GM03348 (cell line): ENCODE measurements around the gene AUTS2.
"Not testable (repeated sequence)": the region's sequence is repeated elsewhere in the genome, so short reads cannot be mapped to it uniquely, and the experiment has no call there.

Source experiments
- DNase-seq: peaks from one replicate; pipeline ENCODE4 v3.0.0; 2012; ENCODE audit warnings: low spot score

Gene AUTS2

DNA sequence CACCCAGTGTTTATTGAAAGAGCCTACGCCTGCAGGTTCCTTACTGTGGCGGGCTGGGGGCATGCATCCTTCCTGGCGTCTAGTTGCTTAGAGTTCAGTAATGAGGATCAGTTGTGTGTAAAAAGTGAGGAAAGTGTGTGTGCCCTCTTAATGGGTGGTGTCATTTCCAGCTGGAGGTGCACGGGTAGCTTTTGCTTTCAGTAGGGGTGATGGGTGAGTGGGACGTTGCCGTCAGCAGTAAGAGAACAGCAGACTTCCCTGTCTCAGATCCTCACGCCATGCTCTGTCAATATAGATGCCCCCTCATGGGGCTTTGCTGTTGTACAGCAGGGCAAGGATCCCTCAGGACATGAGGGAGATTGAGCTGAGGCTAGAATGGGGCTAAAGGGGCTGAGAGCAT lies 1181.0 kb downstream of the AUTS2 start:
- no peak for DNase-seq

DNA sequence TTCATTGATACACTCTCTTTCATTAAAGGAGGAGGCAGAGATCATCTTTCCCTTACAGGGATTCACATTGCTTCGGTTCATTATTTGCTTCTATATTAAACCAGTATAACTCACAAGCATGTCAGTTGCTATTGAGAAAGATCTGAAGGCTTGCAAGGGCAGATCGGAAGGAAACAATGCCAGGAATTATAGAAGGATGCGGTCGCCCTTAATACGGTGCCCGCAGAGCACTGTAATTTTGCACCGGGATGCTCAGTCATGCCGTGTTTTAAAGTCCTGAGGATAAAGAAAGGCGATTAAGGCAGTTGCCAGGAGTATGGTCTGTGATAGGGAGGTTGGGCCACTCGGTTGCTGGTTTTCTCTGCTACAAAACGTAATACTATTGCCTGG lies 1183.6 kb downstream of the AUTS2 start:
- DNase-seq: no peak

DNA sequence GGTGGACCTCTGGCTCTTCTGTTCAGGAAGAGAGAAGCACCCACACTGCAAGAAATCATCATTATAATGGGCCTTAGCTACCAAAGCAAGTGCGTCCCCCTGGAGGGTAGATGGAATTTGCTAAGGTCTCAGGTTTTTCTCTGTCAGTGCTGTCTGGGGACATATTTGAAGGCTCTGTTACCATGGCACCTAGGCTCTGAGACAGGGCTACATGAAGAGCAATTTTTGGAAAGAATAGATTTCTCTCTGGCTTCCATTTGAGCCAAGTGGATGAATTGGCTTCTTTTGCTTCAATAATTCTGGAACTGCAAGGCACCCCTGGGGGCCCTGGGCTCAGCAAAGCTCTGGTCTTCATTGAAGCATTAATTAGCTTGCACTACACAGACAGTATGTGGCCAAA lies 1184.5 kb downstream of the AUTS2 start:
- DNase-seq: no peak

DNA sequence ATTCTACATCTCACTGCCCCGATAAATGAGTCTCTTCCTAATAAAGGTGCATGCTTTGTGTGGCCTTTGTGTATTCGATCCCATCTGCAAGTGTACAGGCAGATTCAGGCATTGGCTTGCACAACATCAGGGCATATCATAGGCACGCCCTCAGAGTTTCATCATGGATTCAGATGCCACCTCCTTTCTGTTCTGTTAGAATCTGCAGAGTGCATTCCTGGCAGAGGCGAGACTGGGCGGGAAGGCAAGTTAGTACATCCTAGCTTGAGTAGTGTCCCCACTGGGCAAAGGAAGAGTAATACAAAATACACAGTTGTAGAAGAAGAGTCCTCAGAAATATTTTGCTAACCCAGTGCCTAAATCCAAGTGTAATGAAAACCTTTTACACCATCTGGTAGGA lies 1187.2 kb downstream of the AUTS2 start:
- no peak for DNase-seq

DNA sequence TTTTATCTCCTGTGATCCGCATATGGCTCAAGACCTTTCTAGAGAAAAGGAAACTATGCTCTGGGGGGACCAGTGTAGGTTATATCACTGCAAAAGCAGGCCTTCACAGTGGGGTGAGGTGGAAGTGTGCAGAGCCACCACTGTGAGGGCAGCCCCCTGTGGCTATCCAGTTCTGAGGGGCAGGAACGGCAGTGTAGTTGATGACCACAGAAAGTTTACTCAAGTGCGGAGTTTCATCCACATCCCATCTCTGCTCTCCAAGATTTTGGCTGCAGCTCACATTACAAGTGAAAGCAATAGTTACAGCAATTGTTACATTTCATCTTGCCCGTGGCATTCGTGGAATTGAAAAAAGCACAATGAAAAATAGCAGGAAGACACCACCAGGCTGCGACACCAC lies 1187.8 kb downstream of the AUTS2 start:
- no peak for DNase-seq

DNA sequence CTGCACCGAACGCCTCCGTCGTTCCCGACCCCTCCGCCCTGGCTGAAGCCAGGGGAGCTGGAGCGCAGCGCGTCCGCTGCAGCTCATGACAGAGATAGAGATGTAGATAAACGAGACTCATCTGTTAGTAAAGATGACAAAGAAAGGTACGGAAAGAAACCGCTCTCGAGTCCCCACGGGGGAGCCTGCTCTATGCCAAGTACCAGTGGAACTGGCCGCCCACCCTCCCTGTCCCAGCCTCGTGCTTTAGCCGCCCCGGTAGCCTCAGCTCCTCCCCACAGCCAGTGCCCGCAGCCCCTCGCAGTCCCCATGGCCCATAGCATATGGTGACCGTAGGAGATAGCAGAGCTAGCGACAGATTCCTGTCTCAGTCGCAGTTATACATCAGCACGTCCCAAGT lies 1189.0 kb downstream of the AUTS2 start:
- no peak for DNase-seq

DNA sequence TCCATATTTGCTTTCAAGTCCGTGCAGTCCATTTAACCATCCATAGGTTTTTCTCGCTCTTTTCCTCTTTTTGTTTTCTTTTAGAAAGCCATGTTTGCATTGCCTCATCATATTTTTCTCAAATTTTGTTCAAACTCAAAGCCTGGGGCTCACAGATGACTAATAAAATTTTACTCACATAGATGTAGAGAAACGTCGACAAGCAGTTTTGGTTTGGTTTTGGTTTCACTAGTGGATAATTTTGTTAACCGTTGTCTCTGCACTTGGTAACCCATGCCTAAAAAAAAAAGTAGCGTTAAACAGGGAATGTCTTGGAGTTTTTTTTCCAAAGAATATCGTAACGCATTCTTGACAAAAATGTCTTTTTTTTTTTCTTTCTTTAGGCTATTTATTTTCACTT lies 1189.5 kb downstream of the AUTS2 start:
- no peak for DNase-seq

DNA sequence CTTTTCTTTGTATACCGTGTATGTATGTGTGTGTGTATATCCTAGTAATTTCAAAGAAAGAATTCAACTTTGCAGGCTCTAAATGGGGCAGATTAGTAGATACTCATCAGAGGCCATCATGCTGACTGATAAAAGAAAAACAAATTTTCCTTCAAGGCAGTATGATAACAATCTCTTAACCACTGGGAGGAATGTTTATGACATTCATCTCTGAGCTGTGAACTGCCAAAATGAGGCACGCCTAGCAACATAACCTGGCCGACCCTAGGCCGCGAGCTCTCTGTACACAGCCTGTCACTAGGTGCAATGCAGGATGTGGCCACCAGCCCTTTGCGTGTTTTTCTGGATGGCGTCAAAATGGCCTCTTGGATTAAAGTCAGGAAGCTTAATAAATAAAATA lies 1190.0 kb downstream of the AUTS2 start:
- DNase-seq: no peak

DNA sequence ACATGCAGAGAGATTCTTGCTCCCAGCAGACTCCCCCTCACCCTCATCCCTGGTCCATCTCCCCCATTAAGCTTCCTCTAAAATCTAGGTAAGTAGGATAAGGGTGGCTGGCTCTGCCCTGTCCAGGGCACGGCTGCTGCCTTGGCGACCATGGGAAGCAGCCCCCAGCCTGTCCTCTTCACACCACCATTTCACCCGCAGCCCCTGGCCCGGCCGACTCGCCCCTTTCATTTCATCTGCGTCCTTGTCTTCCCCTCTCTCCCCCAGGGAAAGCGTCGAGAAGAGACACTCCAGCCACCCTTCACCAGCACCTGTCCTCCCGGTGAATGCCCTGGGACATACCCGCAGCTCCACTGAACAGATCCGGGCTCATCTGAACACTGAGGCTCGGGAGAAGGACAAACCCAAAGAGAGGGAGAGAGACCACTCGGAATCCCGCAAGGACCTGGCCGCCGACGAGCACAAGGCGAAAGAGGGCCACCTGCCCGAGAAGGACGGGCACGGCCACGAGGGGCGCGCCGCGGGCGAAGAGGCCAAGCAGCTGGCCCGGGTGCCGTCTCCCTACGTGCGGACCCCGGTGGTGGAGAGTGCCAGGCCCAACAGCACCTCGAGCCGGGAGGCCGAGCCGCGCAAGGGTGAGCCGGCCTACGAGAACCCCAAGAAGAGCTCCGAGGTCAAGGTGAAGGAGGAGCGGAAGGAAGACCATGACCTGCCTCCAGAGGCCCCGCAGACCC lies 1191.4 kb downstream of the AUTS2 start:
- DNase-seq: no peak

DNA sequence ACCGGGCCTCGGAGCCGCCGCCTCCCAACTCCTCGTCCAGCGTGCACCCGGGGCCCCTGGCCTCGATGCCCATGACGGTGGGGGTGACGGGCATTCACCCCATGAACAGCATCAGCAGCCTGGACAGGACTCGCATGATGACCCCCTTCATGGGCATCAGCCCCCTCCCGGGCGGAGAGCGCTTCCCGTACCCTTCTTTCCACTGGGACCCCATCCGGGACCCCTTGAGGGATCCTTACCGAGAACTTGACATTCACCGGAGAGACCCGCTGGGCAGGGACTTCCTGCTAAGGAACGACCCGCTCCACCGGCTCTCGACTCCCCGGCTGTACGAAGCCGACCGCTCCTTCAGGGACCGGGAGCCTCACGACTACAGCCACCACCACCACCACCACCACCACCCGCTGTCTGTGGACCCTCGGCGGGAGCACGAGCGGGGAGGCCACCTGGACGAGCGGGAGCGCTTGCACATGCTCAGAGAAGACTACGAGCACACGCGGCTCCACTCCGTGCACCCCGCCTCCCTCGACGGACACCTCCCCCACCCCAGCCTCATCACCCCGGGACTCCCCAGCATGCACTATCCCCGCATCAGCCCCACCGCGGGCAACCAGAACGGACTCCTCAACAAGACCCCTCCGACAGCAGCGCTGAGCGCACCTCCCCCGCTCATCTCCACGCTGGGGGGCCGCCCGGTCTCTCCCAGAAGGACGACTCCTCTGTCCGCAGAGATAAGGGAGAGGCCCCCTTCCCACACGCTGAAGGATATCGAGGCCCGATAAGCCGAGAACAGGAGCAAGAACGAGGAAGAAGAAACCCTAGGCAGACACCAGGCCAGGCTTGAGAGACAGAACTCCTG lies 1192.2 kb downstream of the AUTS2 start:
- DNase-seq: no peak

DNA sequence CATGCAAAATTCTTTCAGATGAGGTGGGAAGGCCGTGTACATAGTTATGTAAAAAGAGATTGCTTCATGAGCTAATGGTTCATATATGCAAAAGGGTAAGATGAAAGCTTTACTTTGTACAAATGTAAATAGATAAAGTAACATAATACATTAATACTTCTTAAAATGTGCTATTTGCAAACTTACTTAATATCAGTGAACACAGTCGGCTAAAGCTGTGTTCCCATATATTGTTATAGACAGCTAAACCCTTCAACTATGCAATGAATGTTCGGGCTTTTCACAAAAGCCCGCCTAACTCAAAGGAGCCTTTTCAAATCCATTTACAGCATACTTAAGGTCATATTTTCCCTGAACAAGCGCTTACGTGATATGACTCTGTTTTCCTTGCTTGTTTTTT lies 1193.1 kb downstream of the AUTS2 start:
- DNase-seq: no peak

DNA sequence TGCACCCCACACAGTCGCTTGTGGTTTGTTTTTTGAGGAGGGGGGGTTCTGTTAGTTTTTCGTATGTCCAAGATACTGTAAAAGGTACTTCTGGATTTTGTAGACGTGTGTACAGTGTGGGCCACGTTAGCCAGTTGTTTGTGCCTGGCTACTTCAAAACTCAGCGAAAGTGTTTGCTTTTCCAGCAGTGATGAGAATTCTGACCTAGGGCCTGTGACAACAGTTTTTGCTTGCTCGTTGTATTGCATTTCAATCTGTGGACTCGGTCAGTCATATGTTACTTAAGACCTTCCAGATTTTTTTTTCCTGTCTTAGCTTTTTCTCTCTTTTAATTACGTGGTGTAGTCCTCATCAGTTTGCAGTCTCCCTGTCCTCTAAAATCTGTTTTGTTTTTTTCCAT lies 1194.8 kb downstream of the AUTS2 start:
- no peak for DNase-seq

DNA sequence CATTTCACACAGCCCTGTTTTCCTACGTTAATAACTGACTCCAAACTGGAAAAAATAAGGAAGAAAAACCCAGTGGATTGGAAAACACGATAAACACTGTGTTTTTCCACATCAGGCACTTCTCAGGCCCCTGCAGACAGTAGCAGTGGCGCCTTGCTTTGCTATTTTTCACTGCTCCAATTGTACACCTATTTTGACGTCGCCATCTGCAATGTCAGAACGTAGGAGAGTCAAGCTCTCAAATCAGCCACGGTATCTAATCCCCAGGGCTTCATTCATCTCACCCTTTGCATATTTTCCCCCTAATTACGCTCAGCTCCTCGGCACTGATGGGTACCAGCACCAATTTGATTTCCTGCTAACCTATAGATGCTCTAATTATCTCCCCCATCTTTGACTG lies 1195.5 kb downstream of the AUTS2 start:
- no peak for DNase-seq

DNA sequence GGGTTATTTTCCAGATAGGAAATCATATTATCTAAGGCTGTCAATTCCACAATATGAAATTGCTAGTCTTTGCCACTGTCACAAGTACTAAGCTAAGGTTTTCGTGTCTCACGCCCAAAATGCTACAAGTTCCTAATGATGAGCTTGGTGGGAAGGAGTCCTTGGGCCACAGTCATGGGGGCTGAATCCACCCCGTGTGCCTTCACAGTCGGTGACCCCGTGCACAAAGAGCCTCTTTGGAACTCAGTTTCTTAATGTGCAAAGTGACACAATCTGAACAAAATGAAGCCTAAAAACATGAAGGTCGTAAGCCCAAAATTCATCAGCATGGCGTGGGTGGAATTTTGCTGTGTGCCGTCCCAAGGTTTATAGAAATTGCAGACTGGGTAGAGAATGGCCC lies 1196.7 kb downstream of the AUTS2 start:
- DNase-seq: no peak

DNA sequence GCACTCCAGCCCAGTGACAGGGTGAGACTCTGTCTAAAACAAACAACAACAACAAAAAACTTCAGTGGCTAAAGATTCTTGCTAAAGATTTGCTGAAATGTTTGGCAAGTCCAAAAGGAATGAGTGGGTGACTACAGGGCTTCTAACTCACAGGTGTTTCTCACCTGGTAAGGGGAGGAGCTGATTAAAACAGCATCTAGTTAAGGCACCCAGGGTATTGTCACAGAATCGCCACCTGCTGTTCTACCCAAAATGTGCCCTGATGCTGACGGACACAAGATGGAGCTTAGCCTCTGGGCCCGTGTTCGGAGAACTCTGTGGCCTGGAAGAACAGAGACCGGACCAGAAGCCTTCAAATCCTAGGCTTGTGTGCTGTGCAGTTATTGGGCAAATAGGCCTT lies 1197.7 kb downstream of the AUTS2 start:
- no peak for DNase-seq

DNA sequence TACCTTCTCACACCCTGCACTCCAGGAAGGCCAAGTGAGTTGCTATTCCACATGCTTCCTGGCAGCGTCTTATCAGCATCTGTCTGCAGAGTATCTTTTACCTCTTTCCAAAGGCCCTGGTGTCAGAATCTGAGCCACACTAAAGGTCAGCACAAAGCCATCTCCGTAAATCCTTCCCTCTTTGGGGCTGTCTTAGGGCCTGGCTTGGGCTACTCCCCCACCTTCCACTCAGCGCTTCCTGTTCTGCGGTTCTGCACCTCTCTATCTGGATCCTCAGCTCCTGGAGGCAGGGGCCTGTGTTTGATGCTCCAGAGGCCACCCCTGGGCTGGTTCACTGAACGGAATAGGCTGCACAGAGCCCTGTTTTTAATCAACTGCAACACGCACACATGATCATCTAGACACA lies 1198.8 kb downstream of the AUTS2 start:
- DNase-seq: no peak

DNA sequence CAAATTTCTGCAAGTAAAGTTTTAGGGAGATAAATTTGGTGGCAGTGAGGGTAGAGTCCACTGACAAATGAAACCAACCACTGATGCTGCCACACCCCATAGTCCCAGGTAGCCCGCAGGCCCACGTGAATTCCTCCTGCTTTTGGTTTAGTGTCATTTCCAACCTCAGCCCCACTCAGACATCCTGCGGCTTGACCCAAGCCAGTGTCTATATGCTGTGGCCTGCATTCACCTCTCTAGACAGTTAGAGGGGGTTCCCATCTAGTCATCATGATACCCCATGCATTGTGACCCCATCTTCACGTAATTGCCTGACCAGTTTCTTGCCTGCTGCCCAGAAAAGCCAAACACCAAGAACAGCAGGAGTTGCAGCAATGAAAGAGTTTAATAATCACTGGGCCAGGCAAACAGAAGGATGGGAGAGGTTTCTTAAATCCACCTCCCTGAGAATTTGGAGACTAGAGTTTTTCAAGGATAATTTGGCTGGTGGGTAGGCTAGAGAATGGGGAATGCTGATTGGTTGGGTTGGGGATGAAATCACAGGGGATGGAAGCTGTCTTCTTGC lies 1201.6 kb downstream of the AUTS2 start:
- no peak for DNase-seq

DNA sequence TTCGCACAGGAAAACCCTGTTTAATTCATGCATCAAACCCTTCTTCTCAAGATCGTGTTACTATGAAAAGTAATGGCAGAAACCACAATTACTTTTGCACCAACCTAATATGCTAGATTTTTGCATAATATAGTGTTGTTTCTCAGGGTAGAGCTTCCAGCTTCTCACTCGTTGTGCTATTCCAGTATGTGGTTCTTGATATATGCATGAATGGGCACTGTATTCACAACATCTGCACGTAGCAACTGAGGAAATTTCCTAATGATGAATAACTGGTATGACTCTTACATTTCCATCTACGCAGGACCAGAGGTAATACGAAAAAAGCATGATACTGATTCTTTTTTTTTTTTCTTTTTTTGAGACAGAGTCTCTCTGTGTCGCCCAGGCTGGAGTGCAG lies 1207.1 kb downstream of the AUTS2 start:
- no peak for DNase-seq

DNA sequence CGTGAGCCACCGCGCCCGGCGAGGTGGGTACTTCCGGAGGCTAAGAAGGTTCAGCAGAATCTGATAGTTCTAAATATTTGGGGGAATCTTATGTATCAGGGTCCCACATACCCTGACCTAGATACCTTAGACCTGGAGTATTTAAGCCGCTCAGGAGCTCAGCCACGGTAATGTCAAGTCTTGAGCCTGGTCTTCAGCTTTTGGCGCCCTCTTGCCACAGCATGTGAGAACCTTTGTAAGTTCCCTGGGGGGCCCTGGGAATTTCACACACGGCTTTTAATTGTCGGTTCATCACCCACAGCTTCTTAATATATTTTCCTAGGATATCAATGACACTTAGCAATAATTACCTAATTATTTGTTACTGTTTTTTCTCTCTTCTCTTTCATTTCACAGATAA lies 1209.4 kb downstream of the AUTS2 start:
- no peak for DNase-seq

DNA sequence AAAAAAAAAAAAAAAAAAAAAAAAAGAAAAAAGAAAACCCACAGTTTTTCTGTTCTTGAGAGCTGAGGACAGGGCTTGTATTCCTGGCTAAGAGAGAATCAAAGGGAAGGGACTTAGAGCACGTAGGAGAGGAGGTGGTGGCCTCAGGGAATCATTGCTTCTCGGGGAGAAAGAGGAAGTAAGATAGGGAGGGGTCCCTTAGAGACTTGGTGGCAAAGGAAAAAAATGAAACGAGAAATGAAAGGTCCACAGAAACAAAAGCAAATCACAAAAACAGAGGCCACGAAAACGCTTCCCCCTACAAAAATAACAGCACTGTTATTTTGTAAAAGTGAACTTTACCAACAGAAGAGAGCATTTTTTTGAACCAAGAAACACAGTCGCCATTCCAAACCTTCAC lies 1210.6 kb downstream of the AUTS2 start:
- DNase-seq: no peak

DNA sequence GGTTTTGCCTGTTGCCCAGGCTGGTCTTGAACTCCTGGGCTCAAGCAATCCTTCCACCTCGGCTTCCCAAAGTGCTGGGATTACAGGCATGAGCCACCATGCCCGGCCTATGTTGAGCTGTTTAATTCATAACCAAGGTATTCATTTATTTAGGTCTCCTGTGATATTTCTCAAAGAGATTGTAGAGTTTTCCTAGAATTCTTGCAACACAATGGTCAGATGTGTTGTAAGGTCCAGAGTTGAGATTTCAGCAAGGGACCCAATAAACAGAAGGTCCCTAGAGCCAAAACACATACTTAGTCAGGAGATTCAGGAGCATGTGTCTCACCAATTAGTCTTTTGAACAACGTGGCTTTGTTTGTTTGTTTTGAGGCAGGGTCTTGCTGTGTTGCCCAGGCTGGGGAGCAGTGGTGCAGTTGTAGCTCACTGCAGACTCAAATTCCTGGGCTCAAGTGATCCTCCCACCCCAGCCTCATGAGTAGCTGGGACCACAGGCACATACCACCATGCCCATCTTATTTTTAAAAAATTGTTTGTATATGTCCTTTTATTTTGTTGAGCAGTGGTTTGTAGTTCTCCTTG lies 1212.4 kb downstream of the AUTS2 start:
- DNase-seq: no peak

DNA sequence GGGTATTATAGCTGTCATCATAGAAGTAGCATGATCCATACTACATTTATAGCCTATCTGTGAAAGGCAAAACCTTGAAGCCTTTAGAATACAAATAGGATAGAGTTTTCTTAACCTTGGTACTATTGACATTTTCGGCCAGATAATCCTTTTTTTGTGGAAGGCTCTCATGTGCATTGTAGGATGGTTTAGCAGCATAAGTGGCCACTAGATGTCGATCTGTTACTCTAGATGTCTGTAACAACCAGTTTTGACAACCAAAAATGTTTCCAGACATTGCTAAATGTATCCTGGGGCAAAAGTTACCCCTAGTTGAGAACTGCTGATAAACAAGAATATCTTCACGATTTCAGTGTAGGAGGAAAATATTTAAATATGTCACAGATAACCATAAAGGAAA lies 1214.2 kb downstream of the AUTS2 start:
- no peak for DNase-seq

DNA sequence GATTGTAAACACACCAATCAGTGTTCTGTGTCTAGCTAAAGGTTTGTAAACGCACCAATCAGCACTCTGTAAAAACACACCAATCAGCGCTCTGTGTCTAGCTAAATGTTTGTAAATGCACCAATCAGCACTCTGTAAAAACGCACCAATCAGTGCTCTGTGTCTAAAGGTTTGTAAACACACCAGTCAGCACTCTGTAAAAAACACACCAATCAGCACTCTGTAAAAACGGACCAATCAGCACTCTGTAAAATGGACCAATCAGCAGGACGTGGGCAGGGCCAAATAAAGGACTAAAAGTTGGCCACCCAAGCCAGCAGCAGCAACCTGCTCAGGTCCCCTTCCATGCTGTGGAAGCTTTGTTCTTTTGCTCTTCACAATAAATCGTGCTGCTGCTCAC lies 1224.2 kb downstream of the AUTS2 start:
- not testable (repeated sequence) for DNase-seq
